HepG2 (cell line): ENCODE measurements around the gene HS3ST3B1. TPM values are rescaled to one million over a fixed set of nuclear protein-coding genes. Genes with fewer than 3 reads are reported as not detected.

Source experiments
- CBFB ChIP-seq: sonication (generic); formaldehyde crosslinking; IDR thresholded peaks from 2 replicates; pipeline ENCODE4 v1.4.0; 2020; ENCODE audit warnings: missing genetic modification reagents
- CREBL2 ChIP-seq: sonication (generic); formaldehyde crosslinking; IDR thresholded peaks from 2 replicates; pipeline ENCODE4 v1.8.1; 2023; ENCODE audit warnings: missing genetic modification reagents, mild to moderate bottlenecking, borderline replicate concordance
- ELK4 ChIP-seq: sonication (generic); formaldehyde crosslinking; IDR thresholded peaks from 2 replicates; pipeline ENCODE4 v1.9.0; 2021; ENCODE audit warnings: missing genetic modification reagents, borderline replicate concordance
- NFATC3 ChIP-seq: sonication (generic); formaldehyde crosslinking; IDR thresholded peaks from 2 replicates; pipeline ENCODE4 v1.5.1; 2020; ENCODE audit warnings: mild to moderate bottlenecking, missing genetic modification reagents
- NONO ChIP-seq, 2 experiments: fragments of 450-650 bp in 1 of 2; sonication (generic) in 1 of 2; formaldehyde crosslinking in 1 of 2; IDR thresholded peaks in 1 of 2; conservative IDR thresholded peaks in 1 of 2; 2 replicates each; pipeline versions ENCODE4 v1.6.1 to v1.8.0; 2017 to 2022; ENCODE audit warnings: mild to moderate bottlenecking in 1 of 2, missing genetic modification reagents in 1 of 2, moderate library complexity in 1 of 2
- PAX8 ChIP-seq: sonication (generic); formaldehyde crosslinking; IDR thresholded peaks from 2 replicates; pipeline ENCODE4 v1.8.0; 2022; ENCODE audit warnings: mild to moderate bottlenecking, missing genetic modification reagents, borderline replicate concordance
- PRDM15 ChIP-seq: sonication (generic); formaldehyde crosslinking; IDR thresholded peaks from 2 replicates; pipeline ENCODE4 v1.4.0; 2020; ENCODE audit warnings: missing genetic modification reagents
- RBM39 ChIP-seq: fragments of 200-400 bp; formaldehyde crosslinking; IDR thresholded peaks from one replicate; pipeline ENCODE4 v1.6.1; 2018; ENCODE audit warnings: antibody characterized with exemption, mild to moderate bottlenecking, low read depth, low read length; ENCODE audit not compliant: poor library complexity, severe bottlenecking
- RXRA ChIP-seq: sonication (generic); formaldehyde crosslinking; IDR thresholded peaks from 2 replicates; pipeline ENCODE4 v1.5.1; 2020; ENCODE audit warnings: missing genetic modification reagents
- SUZ12 ChIP-seq: fragments of 150-350 bp; IDR thresholded peaks from 2 replicates; pipeline ENCODE4 v1.6.1; 2014; ENCODE audit warnings: low read depth, low read length
- TBL1XR1 ChIP-seq: fragments of 150-350 bp; IDR thresholded peaks from 2 replicates; pipeline ENCODE4 v1.6.1; 2014; ENCODE audit warnings: borderline replicate concordance, low read length; ENCODE audit not compliant: partially characterized antibody
- XBP1 ChIP-seq: sonication (generic); formaldehyde crosslinking; IDR thresholded peaks from 2 replicates; pipeline ENCODE4 v1.5.0; 2020; ENCODE audit warnings: missing genetic modification reagents
- ZBTB26 ChIP-seq: IDR thresholded peaks from 2 replicates; pipeline ENCODE4 v1.6.1; 2016; ENCODE audit warnings: missing compliant biosample characterization, missing genetic modification reagents, borderline replicate concordance
- ZBTB3 ChIP-seq: sonication (generic); formaldehyde crosslinking; IDR thresholded peaks from 2 replicates; pipeline ENCODE4 v1.4.0; 2020; ENCODE audit warnings: low read depth, mild to moderate bottlenecking, moderate library complexity, missing genetic modification reagents, borderline replicate concordance
- ZNF18 ChIP-seq: sonication (generic); formaldehyde crosslinking; IDR thresholded peaks from 2 replicates; pipeline ENCODE4 v1.8.0; 2022; ENCODE audit warnings: mild to moderate bottlenecking, missing genetic modification reagents; ENCODE audit not compliant: insufficient replicate concordance
- ZNF546 ChIP-seq: sonication (generic); formaldehyde crosslinking; conservative IDR thresholded peaks from 2 replicates; pipeline ENCODE4 v1.8.1; 2023; ENCODE audit warnings: mild to moderate bottlenecking, missing genetic modification reagents
- polyA plus RNA-seq, 8 experiments: library from polyadenylated mRNA; depleted of rRNA in 3 of 8; stranded (reverse) in 7 of 8; unstranded in 1 of 8; fragments of >200 nt; fragmentation: Illumina TruSeq in 4 of 8; extraction: Trizol in 4 of 8; gene quantifications; 2 replicates each; pipeline versions ENCODE4 v1.2.1 to v1.2.3, GENCODE V29; 2011 to 2016; ENCODE audit warnings: low read depth in 4 of 8, missing spikeins in 1 of 8, mixed read lengths in 1 of 8; ENCODE audit not compliant: insufficient read depth in 1 of 8
- total RNA-seq, 5 experiments: library from RNA; depleted of rRNA; stranded (reverse); fragments of >200 nt; fragmentation: Illumina TruSeq; extraction: Trizol; gene quantifications; 2 replicates each; pipeline ENCODE4 v1.2.3, GENCODE V29; 2016; ENCODE audit warnings: low read depth in 1 of 5

The HS3ST3B1 gene
- total and polyA plus RNA-seq, 2 of the 13 experiments (the other 11 are each of a cell fraction or from before 2014, with no cell fraction given), result 15.7 to 39.5 TPM

GRCh38 chr17:14308965-14309879, 8.3 kb downstream of the HS3ST3B1 start (continued):
- TF ChIP-seq ELK4 (no peak), RXRA (peak; percentile 69), ZBTB26 (CRISPR knock-in tag) (peak; percentile 42; the same call in 1 of the 2 replicates), PRDM15 (CRISPR knock-in tag) (no peak), CREBL2 (peak; percentile 60; the same call in 1 of the 2 replicates), ZBTB3 (no peak), ZNF546 (CRISPR knock-in tag) (no peak; the same call in 1 of the 2 replicates), SUZ12 (no peak), TBL1XR1 (peak; percentile 21), XBP1 (no peak; the same call in 1 of the 2 replicates), ZNF18 (no peak), CBFB (peak; percentile 86; the same call in 1 of the 2 replicates), NFATC3 (CRISPR knock-in tag) (0 out of 2 replicates have a peak, but pooled peaks have one; percentile 38), NONO (IDR thresholded peaks at IDR 0.05) (no peak), NONO (CRISPR knock-in tag; conservative IDR thresholded peaks at IDR 0.05) (peak; percentile 83), RBM39 (peak; percentile 80), PAX8 (CRISPR knock-in tag) (no peak)
